ENCODE measurements around the gene S1PR3. TPM values are rescaled to one million over a fixed set of nuclear protein-coding genes. Genes with fewer than 3 reads are reported as not detected.

Gene S1PR3
- total and polyA plus RNA-seq, 2 donors (not counting 3 experiments of a cell fraction or from before 2014, with no cell fraction given) = 12.5 to 25.8 TPM

DNA sequence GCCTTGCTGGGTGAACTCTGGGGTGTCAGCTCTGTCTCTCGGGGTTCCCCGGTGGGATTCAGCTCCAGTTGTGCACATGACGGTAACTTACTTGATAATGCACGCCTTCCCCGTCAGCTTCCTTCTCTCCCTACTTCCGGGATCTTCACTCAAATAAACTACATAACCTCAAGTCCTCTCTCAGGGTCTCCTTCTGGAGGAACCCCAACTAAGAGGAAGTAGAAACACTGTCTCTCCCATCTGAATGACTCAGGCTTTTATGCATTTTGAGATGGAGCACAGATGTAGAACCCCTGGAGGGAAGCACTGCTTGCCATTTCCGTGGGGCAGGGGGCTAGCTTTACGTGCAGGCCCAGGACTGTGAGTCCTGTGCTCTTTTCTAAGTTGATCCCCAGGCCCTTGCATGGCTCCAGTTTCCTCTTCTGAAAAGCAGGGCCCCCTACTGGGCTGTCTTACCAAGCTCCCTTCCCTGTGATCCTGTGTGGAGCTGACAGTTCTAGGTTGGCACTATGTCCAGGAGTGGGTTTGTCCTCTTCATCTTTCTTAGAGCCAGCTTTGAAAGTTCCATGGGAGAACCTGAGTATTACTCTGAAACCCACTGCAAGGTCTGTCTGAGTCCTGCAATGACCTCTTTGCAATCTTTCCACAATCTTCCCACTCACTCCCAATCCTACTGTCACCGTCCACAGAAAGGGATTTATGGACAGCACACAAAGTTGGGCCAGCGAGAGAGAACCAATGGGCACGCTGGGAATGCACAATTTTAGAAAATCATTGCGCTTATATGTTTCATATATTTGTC is 17.7 kb downstream of the S1PR3 start:
- Histone ChIP-seq H3K36me3 (ENCODE audit: control insufficient read depth in 2 of 2, extremely low read depth in 1 of 2, insufficient read depth in 2 of 2, low read length in 2 of 2) (no peaks in the 10 kb centered on the region), H3K27ac (ENCODE audit: insufficient read depth, low read depth, low read length) (no peak overlapping the region), H3K4me1 (ENCODE audit: control insufficient read depth, extremely low read depth, insufficient read depth, low read length) (peaks cover 2% of the 10 kb centered on the region), H2AFZ (ENCODE audit: low read depth, low read length) (no peak overlapping the region), H3K9ac (replicated peaks; ENCODE audit: extremely low read depth, insufficient read depth, low read length) (no peak overlapping the region), H3K27me3 (ENCODE audit: control insufficient read depth in 2 of 2, insufficient read depth in 2 of 2, low read length in 2 of 2) (peaks cover 0 to 2% of the 10 kb centered on the region in 2 experiments), H3K4me2 (ENCODE audit: insufficient read depth, low read length) (no peak overlapping the region), H3K79me2 (ENCODE audit: control insufficient read depth, insufficient read depth, low read length) (no peaks in the 10 kb centered on the region), H3K9me1 (replicated peaks; ENCODE audit: control insufficient read depth, extremely low read depth, insufficient read depth, low read length) (no peaks in the 10 kb centered on the region), H4K20me1 (replicated peaks; ENCODE audit: control insufficient read depth, extremely low read depth, insufficient read depth, low read length) (no peaks in the 10 kb centered on the region), H3K4me3 (replicated peaks in 1 of 3; ENCODE audit: insufficient read depth in 1 of 3, low read depth in 1 of 3, low read length in 3 of 3) (no peak overlapping the region), H3K9me3 (replicated peaks; ENCODE audit: control insufficient read depth, insufficient read depth, low read length) (no peaks in the 10 kb centered on the region)
- intact Hi-C loops (cut with micrococcal nuclease) (no loop called here), dilution Hi-C loops (cut with MboI; ENCODE audit: extremely low pct_ligation_motif_present, low sequenced_read_pairs) (no loop called here)
- FAIRE-seq = no peak
- no peak for TF ChIP-seq MYC (IDR thresholded peaks at IDR 0.05; ENCODE audit: low read depth, low read length)
- TF ChIP-seq, protein P1, sequence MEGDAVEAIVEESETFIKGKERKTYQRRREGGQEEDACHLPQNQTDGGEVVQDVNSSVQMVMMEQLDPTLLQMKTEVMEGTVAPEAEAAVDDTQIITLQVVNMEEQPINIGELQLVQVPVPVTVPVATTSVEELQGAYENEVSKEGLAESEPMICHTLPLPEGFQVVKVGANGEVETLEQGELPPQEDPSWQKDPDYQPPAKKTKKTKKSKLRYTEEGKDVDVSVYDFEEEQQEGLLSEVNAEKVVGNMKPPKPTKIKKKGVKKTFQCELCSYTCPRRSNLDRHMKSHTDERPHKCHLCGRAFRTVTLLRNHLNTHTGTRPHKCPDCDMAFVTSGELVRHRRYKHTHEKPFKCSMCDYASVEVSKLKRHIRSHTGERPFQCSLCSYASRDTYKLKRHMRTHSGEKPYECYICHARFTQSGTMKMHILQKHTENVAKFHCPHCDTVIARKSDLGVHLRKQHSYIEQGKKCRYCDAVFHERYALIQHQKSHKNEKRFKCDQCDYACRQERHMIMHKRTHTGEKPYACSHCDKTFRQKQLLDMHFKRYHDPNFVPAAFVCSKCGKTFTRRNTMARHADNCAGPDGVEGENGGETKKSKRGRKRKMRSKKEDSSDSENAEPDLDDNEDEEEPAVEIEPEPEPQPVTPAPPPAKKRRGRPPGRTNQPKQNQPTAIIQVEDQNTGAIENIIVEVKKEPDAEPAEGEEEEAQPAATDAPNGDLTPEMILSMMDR (IDR thresholded peaks at IDR 0.05; ENCODE audit: extremely low read depth in 1 of 2, insufficient read depth in 1 of 2, low read depth in 1 of 2, low read length in 2 of 2) = peak in 1 of 2 donors; percentile 19
- ChIA-PET POLR2A (no interaction called here), CTCF (interaction anchor here (1.0 to 1.7 kb wide), 4 partner anchors 8 to 348 kb away, joined by 3 to 11 read pairs (median 4); no protein-coding TSS in a partner anchor)
- BruUV-seq (replicated peaks) = no TSS peak
- DNase-seq (ENCODE audit: low read depth, low spot score) = no peak

DNA sequence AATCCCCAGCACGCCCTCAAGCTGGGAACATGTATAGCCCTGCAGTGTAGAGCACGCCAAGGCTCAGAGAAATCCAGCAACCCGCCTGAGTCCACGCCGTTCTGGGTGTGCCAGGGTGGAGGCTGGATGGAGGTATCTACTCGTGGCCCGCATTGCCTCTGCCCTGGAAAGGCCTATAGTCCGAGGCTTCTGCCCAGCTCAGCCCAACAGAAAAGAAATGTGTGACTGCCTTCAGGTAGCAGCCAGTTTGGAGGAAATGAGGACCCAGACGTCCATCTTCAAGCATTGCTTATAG is 18.2 kb downstream of the S1PR3 start:
- DNase-seq (ENCODE audit: low read depth, low spot score) = no peak
- Histone ChIP-seq H4K20me1 (replicated peaks; ENCODE audit: control insufficient read depth, extremely low read depth, insufficient read depth, low read length) (no peaks in the 10 kb centered on the region), H3K9ac (replicated peaks; ENCODE audit: extremely low read depth, insufficient read depth, low read length) (no peak overlapping the region), H2AFZ (ENCODE audit: low read depth, low read length) (no peak overlapping the region), H3K79me2 (ENCODE audit: control insufficient read depth, insufficient read depth, low read length) (no peaks in the 10 kb centered on the region), H3K9me1 (replicated peaks; ENCODE audit: control insufficient read depth, extremely low read depth, insufficient read depth, low read length) (no peaks in the 10 kb centered on the region), H3K27me3 (ENCODE audit: control insufficient read depth in 2 of 2, insufficient read depth in 2 of 2, low read length in 2 of 2) (peaks cover 0 to 2% of the 10 kb centered on the region in 2 experiments), H3K27ac (ENCODE audit: insufficient read depth, low read depth, low read length) (no peak overlapping the region), H3K4me3 (replicated peaks in 1 of 3; ENCODE audit: insufficient read depth in 1 of 3, low read depth in 1 of 3, low read length in 3 of 3) (no peak overlapping the region), H3K9me3 (replicated peaks; ENCODE audit: control insufficient read depth, insufficient read depth, low read length) (no peaks in the 10 kb centered on the region), H3K4me2 (ENCODE audit: insufficient read depth, low read length) (no peak overlapping the region), H3K36me3 (ENCODE audit: control insufficient read depth in 2 of 2, extremely low read depth in 1 of 2, insufficient read depth in 2 of 2, low read length in 2 of 2) (no peaks in the 10 kb centered on the region), H3K4me1 (ENCODE audit: control insufficient read depth, extremely low read depth, insufficient read depth, low read length) (peaks cover 2% of the 10 kb centered on the region)
- intact Hi-C loops (cut with micrococcal nuclease) (no loop called here), dilution Hi-C loops (cut with MboI; ENCODE audit: extremely low pct_ligation_motif_present, low sequenced_read_pairs) (no loop called here)
- no peak for FAIRE-seq
- BruUV-seq (replicated peaks) = no TSS peak
- ChIA-PET POLR2A (no interaction called here), CTCF (interaction anchor here (1.0 to 2.0 kb wide), 5 partner anchors 8 to 349 kb away, joined by 3 to 17 read pairs (median 5); no protein-coding TSS in a partner anchor)
- TF ChIP-seq MYC (IDR thresholded peaks at IDR 0.05; ENCODE audit: low read depth, low read length) = no peak
- no peak for TF ChIP-seq JUN (IDR thresholded peaks at IDR 0.05; ENCODE audit: borderline replicate concordance, insufficient read depth, insufficient read length, low read depth)
- no peak for TF ChIP-seq POLR2A (IDR thresholded peaks at IDR 0.05; ENCODE audit: low read depth, low read length)
- no peak for TF ChIP-seq GATA2 (IDR thresholded peaks at IDR 0.05; ENCODE audit: insufficient read depth, insufficient read length, low read depth, low read length)
- TF ChIP-seq EZH2 (IDR thresholded peaks at IDR 0.05; ENCODE audit: borderline replicate concordance, low read depth, low read length, severe bottlenecking) = no peak
- TF ChIP-seq, protein P1 (IDR thresholded peaks at IDR 0.05; ENCODE audit: extremely low read depth in 1 of 2, insufficient read depth in 1 of 2, low read depth in 1 of 2, low read length in 2 of 2) = no peak
- TF ChIP-seq POLR2AphosphoS5 (IDR thresholded peaks at IDR 0.05; ENCODE audit: insufficient read depth, low read depth, low read length) = no peak
- TF ChIP-seq, protein P2, sequence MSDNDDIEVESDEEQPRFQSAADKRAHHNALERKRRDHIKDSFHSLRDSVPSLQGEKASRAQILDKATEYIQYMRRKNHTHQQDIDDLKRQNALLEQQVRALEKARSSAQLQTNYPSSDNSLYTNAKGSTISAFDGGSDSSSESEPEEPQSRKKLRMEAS (IDR thresholded peaks at IDR 0.05; ENCODE audit: insufficient read depth, insufficient read length) = no peak
- TF ChIP-seq FOS (IDR thresholded peaks at IDR 0.05; ENCODE audit: borderline replicate concordance, insufficient read depth, low read length) = no peak

Measured in endothelial cell of umbilical vein (primary cell).